ENCODE data around the gene TMEM51. TPM values are rescaled to one million over a fixed set of nuclear protein-coding genes. Genes with fewer than 3 reads are reported as not detected.

TMEM51 gene
- total RNA-seq, 1 experiment from 2014 or later, result 10.4 TPM

DNA sequence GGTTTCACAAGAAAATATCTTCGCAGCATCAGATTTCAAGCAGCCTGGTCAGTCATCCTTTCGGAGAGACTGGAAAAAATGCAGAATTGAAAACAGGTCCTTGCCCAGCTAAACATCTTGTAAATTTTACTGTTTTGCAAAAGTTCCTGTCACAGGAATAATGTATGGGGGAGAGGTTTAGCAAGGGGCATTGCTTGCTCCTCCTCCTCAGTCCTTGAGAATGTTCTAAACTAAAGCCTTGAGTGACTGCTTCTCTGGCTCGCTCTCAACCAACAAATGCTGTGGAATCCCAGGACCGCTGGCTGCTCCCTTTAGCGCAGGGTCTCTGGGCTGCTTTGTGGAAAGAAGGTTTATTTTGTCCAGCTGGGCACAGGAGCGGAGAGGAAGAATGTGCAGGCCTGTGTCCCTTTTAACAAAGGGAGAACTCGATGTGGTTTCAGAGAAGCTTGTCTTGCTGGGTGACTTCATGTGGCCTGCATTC lies 59.8 kb downstream of the TMEM51 start (continued):
- TF ChIP-seq MXD4 (CRISPR knock-in tag; IDR thresholded peaks at IDR 0.05; ENCODE audit: borderline replicate concordance) (no peak), ARID4B (CRISPR knock-in tag; IDR thresholded peaks at IDR 0.05; ENCODE audit: borderline replicate concordance) (no peak), RELA (CRISPR knock-in tag; IDR thresholded peaks at IDR 0.05; ENCODE audit: borderline replicate concordance) (no peak), SOX15 (CRISPR knock-in tag; IDR thresholded peaks at IDR 0.05) (no peak), EMX1 (CRISPR knock-in tag; IDR thresholded peaks at IDR 0.05) (no peak), TCF7 (CRISPR knock-in tag; IDR thresholded peaks at IDR 0.05; ENCODE audit: low read depth) (no peak)
- TF ChIP-seq, protein P1, sequence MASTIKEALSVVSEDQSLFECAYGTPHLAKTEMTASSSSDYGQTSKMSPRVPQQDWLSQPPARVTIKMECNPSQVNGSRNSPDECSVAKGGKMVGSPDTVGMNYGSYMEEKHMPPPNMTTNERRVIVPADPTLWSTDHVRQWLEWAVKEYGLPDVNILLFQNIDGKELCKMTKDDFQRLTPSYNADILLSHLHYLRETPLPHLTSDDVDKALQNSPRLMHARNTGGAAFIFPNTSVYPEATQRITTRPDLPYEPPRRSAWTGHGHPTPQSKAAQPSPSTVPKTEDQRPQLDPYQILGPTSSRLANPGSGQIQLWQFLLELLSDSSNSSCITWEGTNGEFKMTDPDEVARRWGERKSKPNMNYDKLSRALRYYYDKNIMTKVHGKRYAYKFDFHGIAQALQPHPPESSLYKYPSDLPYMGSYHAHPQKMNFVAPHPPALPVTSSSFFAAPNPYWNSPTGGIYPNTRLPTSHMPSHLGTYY (CRISPR knock-in tag; IDR thresholded peaks at IDR 0.05), result no peak
- TF ChIP-seq, protein P2, sequence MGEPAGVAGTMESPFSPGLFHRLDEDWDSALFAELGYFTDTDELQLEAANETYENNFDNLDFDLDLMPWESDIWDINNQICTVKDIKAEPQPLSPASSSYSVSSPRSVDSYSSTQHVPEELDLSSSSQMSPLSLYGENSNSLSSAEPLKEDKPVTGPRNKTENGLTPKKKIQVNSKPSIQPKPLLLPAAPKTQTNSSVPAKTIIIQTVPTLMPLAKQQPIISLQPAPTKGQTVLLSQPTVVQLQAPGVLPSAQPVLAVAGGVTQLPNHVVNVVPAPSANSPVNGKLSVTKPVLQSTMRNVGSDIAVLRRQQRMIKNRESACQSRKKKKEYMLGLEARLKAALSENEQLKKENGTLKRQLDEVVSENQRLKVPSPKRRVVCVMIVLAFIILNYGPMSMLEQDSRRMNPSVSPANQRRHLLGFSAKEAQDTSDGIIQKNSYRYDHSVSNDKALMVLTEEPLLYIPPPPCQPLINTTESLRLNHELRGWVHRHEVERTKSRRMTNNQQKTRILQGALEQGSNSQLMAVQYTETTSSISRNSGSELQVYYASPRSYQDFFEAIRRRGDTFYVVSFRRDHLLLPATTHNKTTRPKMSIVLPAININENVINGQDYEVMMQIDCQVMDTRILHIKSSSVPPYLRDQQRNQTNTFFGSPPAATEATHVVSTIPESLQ (CRISPR knock-in tag; IDR thresholded peaks at IDR 0.05), result no peak

GRCh38 chr1:15214527-15214926 lies 61.0 kb downstream of the TMEM51 start:
- CTCF ChIA-PET, result interaction anchor here (0.6 kb wide), 1 partner anchor 14 kb away, joined by 3 read pairs; no protein-coding TSS in a partner anchor
- no peak for DNase-seq (ENCODE audit: low spot score)
- peaks cover 35% of the 10 kb centered on the region for H3K4me1 Mint-ChIP-seq
- H3K36me3 Mint-ChIP-seq, result peaks cover 31% of the 10 kb centered on the region
- ATAC-seq, result no peak
- POLR2A ChIA-PET, result no interaction called here
- no peaks in the 10 kb centered on the region for H3K27me3 Mint-ChIP-seq (ENCODE audit: low read depth)
- 0 out of 2 replicates have a peak overlapping the region, but pooled peaks have one; percentile 38 for H3K27ac Mint-ChIP-seq
- H3K4me3 Mint-ChIP-seq, result no peak overlapping the region
- peaks cover 21% of the 10 kb centered on the region for H3K9me3 Mint-ChIP-seq
- TF ChIP-seq ATF2 (CRISPR knock-in tag; IDR thresholded peaks at IDR 0.05; ENCODE audit: borderline replicate concordance, low read depth) (no peak), ZMAT4 (CRISPR knock-in tag; IDR thresholded peaks at IDR 0.05) (no peak), NR2C2 (CRISPR knock-in tag; IDR thresholded peaks at IDR 0.05) (no peak), GRHL2 (CRISPR knock-in tag; IDR thresholded peaks at IDR 0.05; ENCODE audit: insufficient replicate concordance, severe bottlenecking) (no peak), CBFB (CRISPR knock-in tag; IDR thresholded peaks at IDR 0.05; ENCODE audit: low read depth) (no peak), FOXK1 (CRISPR knock-in tag; IDR thresholded peaks at IDR 0.05) (no peak), ESRRA (CRISPR knock-in tag; IDR thresholded peaks at IDR 0.05; ENCODE audit: borderline replicate concordance) (no peak), HMGA2 (CRISPR knock-in tag; IDR thresholded peaks at IDR 0.05) (no peak), GABPB1 (CRISPR knock-in tag; IDR thresholded peaks at IDR 0.05) (no peak), ZNF396 (CRISPR knock-in tag; IDR thresholded peaks at IDR 0.05; ENCODE audit: borderline replicate concordance) (no peak), KAT7 (CRISPR knock-in tag; IDR thresholded peaks at IDR 0.05; ENCODE audit: borderline replicate concordance) (no peak)
- TF ChIP-seq, protein P3, sequence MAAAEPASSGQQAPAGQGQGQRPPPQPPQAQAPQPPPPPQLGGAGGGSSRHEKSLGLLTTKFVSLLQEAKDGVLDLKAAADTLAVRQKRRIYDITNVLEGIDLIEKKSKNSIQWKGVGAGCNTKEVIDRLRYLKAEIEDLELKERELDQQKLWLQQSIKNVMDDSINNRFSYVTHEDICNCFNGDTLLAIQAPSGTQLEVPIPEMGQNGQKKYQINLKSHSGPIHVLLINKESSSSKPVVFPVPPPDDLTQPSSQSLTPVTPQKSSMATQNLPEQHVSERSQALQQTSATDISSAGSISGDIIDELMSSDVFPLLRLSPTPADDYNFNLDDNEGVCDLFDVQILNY (CRISPR knock-in tag; IDR thresholded peaks at IDR 0.05), result no peak
- TF ChIP-seq, protein P4, sequence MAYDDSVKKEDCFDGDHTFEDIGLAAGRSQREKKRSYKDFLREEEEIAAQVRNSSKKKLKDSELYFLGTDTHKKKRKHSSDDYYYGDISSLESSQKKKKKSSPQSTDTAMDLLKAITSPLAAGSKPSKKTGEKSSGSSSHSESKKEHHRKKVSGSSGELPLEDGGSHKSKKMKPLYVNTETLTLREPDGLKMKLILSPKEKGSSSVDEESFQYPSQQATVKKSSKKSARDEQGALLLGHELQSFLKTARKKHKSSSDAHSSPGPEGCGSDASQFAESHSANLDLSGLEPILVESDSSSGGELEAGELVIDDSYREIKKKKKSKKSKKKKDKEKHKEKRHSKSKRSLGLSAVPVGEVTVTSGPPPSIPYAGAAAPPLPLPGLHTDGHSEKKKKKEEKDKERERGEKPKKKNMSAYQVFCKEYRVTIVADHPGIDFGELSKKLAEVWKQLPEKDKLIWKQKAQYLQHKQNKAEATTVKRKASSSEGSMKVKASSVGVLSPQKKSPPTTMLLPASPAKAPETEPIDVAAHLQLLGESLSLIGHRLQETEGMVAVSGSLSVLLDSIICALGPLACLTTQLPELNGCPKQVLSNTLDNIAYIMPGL (CRISPR knock-in tag; IDR thresholded peaks at IDR 0.05), result no peak
- TF ChIP-seq, protein P5, sequence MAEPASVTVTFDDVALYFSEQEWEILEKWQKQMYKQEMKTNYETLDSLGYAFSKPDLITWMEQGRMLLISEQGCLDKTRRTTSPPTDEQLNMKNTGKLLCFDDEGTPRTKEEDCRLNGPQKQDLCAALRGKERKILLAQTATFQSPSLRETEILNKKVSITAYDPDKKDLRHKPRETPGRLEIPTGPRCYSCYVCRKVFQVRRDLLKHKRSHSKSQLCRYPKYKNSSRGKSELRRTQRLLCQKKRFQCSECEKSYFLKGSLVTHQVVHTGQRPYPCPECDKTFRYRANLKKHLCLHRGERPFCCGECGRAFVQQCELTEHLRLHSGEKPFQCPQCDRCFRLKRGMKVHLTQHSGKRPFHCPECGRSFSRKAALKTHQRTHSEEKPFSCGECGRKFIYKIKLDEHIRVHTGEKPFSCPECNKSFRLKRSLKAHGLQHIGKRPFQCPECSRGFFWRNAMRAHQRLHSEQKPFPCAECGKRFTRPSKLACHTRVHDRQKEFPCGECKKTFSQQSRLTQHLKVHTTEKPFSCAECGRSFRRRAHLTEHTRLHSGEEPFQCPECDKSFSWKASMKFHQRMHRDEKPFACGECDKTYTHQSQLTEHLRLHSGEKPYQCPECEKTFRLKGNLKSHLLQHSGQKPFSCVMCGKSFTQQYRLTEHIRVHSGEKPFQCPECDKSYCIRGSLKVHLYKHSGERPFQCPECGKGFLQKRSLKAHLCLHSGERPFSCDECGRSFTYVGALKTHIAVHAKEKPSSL (CRISPR knock-in tag; conservative IDR thresholded peaks at IDR 0.05), result no peak
